ENCODE results near the gene TRPV5.

DNA sequence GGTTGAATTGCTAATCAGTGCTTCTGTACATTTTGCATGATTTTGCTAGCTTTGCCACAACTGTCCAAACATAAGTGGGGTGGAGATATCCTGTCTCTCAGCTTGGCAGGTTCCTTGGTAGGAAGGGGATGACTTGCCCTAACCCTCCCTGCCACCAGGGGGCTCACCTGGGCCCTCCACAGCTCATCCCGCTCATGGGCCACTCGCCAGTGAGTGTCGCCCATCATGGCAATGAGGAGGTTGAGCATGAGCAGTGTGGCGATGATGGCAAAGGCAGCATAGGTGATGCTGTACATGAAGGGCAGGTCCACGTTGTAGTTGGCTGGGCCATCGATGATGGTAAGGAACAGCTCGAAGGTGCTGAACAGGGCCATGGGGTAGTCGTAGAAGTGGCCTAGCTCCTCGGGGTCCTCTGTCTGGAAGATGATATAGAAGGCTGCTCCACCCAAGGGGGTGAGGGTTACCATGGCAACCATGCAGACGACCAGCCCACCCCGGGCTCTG lies 60.2 kb downstream of the TRPV5 start:
- TF ChIP-seq POLR2A (IDR thresholded peaks at IDR 0.05) = no peak
- TF ChIP-seq, protein P1, sequence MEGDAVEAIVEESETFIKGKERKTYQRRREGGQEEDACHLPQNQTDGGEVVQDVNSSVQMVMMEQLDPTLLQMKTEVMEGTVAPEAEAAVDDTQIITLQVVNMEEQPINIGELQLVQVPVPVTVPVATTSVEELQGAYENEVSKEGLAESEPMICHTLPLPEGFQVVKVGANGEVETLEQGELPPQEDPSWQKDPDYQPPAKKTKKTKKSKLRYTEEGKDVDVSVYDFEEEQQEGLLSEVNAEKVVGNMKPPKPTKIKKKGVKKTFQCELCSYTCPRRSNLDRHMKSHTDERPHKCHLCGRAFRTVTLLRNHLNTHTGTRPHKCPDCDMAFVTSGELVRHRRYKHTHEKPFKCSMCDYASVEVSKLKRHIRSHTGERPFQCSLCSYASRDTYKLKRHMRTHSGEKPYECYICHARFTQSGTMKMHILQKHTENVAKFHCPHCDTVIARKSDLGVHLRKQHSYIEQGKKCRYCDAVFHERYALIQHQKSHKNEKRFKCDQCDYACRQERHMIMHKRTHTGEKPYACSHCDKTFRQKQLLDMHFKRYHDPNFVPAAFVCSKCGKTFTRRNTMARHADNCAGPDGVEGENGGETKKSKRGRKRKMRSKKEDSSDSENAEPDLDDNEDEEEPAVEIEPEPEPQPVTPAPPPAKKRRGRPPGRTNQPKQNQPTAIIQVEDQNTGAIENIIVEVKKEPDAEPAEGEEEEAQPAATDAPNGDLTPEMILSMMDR (IDR thresholded peaks at IDR 0.05) = peak in 4 of 5 experiments; percentile 11 to 30 (median 20)
- TF ChIP-seq POLR2AphosphoS5 (IDR thresholded peaks at IDR 0.05) = no peak

Data from transverse colon (tissue), 4 donors.